ENCODE data around the gene PPP1CB. TPM values are rescaled to one million over a fixed set of nuclear protein-coding genes. Genes with fewer than 3 reads are reported as not detected.

The PPP1CB gene
- polyA plus RNA-seq, 1 donor, result 172 TPM

DNA sequence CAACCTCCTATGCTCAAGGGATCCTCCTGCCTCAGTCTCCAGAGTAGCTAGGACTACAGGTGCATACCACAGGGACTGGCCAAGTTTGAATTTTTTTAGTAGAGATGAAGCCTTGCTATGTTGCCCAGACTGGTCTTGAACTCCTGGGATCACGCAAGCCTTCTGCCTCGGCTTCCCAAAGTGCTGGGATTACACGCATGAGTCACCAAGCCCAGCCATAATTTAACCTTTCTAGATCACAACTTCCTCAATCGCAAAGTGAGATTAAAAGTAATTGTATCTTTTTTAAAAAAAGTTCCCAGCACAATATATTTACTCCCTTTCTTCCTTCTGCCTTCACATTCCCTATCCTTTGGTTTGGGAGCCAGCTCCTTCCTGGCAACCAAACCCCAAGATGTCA lies 5.8 kb upstream of the PPP1CB start:
- no peak for DNase-seq

DNA sequence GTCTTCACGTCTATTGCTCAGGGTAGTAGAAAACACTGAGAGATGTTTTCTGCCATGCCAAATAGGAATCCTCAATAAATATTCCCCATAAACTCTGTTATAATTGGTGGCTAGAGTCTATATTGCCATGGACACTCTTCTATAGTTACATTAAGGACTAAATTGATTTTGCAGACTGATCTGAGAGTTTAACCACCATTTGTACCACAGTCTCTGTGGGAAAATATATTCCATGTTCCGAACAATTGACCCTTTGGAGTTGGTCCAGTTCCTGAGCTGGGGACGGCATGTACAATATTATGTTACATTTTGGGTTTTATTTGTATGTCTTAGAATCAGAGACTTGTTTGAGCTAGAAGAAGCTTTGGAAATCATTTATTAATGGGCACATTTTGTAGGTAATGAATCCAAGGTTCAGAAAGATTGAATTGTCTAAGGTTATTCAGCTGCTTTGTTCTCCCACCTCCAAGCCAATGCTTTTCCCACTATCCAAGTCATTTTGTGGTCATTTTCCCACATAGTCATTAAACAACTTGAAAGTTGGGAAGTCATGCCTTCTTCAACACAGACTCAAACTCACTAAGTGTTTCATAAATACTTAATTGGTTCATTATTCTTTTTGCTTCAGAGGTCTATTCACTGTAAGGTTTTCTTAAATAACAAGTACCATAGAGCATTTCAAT lies 5.1 kb upstream of the PPP1CB start:
- peak; percentile 28 for DNase-seq

DNA sequence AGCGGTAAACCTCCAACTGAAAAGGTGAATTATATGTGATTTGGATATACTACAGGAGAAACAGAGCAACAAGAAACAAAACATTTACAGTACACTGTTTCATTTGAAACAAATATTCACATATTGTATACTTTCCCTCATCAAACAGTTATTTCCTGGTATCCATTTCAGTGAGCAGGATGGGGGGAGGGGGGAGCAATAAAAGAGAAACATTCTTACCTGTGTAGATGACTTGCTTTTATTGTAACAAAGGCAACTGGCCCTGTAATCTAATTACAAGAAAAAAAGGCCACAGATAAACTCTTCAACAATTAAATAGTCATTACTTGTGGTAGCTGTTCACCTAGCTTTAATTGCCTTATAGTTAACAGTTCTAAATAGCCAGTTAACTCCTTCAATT lies 3.9 kb upstream of the PPP1CB start:
- DNase-seq, result no peak

DNA sequence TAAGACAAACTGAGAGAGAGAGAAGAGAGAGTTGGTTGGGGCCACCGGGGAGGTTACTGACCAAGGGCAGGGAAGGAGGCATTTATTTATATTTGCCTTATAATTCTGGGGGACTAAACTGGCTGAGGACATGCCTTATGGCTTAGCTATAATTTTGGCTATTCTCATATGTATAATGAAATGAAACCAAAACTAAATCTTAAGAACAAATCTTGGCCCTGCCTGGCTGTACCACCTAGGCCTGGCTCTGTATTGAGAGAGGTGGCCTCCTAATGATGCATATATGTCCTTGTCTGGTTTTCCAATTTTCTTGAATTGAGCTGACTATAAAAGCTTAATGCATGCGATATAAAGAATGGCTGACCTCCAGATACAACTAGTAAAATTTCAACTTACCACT lies 3.5 kb upstream of the PPP1CB start:
- DNase-seq, result no peak

DNA sequence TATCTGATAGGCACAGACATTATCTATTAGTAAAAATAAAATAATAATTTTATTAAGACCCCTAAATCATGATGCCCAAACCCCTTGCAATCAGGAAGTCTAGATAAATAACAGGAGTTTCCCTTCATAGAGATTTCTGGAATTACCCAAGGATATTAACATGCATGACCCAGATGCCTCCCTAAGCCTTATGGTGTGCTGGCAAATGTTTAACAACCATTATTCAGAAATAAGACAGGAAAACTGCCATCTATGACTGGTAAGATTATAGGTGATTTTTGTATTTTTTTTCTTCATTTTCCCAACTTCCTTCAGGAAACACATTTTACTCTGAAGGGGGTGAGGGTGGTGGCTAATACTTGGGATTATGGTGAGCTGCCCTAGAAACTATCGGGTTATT lies 2.7 kb upstream of the PPP1CB start:
- DNase-seq, result no peak

DNA sequence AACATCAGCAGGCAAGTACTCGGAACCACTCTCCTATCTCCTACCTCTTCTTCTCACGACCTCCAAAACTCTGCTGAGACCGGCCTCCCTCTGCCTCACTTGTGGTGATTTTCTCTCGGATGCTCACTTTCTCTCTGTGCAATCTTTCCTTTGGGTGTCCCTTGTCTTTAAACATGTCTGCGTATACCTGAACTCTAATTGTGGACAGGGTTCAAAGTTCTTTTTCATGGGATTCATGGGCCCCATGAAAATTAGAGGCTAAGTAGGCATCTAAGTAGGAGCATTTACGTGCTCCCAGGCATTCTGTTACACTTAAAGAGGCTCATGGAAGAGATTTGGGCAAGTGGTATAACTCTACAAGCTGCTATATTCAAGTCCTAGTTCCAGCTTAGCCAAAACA lies 2.1 kb upstream of the PPP1CB start:
- no peak for DNase-seq

DNA sequence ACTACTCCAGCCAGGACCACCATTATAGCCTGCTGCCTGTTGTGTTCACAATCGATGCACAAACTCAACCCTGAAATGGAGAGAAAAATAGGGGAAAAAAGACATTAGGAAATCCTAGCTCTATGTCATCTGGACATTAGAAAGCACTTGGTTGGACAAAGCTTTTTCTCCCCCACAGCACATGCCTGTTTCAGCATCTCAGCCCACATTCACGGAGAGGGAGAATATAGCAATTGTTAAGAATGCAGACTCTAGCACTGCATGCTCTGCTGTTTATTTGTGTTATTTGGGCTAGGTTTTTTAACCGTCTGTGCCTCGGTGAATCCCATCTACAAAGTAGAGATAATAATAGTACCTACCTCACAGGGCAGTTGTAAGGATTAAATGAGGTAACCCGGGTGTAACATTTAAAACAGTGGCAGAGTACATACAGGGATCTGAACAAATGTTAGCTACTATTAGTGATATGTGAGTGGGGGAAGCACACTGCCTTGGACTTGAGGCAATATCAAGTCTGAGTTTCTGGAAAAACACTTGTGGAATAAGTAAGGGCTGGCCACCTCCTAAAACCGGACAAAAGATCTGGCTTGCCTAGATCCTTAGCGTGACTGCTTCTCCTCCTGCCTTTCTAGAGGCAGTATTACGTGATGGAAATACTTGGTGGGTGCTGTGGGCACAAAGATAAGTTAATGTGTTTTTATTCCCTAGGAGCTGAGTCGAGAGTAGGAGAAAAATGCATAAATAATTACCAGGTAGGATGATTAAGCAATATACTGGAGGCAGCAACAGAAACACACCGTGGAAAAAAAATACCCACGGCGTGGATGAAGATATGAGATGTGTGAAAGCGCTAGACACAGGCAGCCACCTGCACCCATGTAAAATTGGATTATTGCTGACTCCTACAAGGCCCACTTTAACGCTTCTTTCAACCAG lies 1.0 kb upstream of the PPP1CB start:
- peak; percentile 46 for DNase-seq

DNA sequence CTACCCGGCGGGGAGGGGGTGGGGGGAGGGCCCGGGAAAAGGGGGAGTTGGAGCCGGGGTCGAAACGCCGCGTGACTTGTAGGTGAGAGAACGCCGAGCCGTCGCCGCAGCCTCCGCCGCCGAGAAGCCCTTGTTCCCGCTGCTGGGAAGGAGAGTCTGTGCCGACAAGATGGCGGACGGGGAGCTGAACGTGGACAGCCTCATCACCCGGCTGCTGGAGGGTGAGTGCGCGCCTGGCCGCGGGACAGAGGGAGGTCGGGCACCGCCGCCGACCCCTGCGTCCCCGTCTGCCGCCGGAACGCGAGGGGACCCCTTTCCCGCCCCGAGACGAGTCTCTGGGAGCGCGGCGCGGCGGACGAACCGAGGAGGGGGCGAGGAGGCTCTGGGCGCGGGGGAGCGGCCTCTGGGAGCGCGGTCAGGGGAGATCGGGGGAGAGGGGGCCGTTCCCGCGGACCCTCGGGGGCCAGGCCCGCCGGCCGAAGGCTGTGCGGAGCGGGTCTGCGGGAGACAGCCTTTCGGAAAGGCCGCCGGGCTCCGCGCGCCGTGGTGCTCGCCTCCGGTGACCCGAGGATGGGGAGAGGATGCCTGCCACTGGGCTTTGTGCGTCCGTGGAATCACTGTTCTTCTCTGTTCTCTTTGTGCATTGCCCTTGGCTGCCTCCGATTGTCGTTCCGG lies 463 bp downstream of the PPP1CB start:
- no peak for DNase-seq

DNA sequence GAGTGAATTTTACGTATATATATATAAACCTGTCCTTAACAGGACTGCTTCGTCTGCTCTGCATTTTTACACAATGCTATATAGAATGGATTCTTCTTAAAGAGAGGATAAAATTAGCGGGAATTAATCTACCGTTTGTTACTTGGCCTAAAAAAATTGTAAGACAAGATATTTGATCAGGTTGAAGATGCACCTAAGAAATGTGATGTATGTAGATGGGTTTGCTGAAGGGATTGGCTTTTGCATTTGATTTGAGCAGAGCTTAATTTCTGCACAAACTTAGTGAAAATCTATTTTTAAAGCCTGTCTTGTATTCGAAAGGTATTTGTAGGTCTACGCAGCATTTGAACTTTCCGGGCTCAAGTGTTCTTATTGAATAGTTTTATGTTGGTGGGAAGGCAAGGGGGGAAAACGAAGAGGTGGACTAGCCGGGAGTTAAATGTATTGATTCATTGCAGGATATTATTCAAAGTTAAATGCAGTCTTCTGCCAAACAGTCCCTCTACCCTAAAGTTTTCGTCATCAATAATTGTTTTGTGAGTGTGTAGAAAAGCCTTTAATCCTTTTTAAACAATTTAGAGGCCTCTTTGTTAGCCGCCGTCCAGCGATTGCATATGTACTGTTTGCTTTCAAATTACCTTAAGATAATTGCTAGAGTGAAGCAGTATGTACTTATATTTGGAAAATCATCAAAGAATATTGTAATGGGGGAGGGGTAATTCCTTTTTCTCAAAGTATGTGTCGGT lies 1.2 kb downstream of the PPP1CB start:
- no peak for DNase-seq

DNA sequence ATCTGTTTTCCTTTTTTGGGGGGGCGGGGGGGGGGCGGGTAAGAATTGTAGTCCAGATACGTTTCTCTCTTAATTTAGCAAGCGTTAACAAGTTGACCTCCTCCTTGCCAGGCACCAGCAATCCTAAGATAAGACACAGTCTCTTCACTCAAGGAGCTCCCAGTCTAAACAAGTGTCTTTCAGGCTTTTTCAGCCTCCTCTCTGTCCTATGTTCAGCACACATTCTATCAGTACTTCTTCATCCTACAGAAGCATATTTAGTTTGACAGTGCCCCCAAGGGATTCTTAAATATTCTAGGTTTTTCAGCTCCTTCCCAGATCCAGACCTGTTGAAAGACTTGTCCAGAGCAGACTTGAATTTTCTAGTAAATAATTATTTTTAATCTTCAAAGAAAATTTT lies 2.7 kb downstream of the PPP1CB start:
- no peak for DNase-seq

DNA sequence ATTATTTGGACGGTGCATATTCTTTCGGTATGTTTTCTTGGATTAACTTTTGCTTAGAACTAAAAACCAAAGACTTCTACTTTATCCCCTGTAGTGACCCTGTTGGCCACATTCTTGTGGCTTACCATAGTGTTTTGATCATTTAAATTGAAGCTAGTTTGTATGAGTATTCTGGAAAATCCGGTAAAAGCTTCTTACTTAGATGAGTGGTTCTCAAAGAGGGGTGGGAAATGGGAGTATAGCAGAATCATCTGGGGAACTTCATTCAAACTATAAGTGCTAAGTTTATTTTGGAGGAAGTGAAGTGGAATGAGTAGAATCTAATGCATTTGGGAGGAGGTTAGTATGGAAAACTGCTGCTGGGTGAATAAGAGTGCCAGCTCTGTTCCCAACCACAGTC lies 3.8 kb downstream of the PPP1CB start:
- no peak for DNase-seq

DNA sequence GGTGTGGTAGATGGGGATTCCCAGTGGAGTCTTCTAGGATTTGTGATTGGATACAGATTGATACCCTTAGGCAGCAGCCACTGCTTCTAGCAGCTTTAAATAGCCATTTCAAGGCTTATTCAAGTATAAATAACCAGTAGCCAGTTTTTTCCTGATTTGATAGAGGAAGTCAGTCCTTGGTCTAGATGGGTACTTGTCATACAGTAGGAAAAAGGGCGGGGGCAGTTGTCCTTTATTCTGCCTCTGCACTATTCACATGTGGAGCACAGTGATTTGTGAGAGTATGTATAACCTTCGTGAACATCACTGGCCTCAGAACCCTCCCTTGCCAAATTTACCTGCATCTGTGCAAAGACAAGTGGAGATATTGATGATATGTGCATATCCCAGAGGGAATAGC lies 6.8 kb downstream of the PPP1CB start:
- DNase-seq, result no peak

DNA sequence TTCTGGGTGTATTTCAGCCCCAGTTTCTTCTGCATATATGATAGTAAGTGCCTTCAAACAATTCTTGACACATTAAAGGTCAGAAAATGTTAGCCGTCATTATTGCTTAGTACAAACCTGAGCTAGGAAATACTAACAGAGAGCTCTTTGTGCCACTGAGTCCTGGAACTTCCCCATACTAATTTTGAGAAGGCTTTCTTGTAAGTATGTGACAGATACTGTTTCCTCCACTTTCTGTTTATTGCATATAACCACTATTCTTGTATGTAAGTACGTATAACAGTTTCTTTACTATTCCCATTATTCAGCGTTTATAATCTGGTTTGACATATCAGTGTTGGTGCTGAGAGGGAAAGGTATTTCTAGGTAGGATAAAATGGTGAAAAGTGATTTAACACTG lies 9.8 kb downstream of the PPP1CB start:
- DNase-seq, result no peak

DNA sequence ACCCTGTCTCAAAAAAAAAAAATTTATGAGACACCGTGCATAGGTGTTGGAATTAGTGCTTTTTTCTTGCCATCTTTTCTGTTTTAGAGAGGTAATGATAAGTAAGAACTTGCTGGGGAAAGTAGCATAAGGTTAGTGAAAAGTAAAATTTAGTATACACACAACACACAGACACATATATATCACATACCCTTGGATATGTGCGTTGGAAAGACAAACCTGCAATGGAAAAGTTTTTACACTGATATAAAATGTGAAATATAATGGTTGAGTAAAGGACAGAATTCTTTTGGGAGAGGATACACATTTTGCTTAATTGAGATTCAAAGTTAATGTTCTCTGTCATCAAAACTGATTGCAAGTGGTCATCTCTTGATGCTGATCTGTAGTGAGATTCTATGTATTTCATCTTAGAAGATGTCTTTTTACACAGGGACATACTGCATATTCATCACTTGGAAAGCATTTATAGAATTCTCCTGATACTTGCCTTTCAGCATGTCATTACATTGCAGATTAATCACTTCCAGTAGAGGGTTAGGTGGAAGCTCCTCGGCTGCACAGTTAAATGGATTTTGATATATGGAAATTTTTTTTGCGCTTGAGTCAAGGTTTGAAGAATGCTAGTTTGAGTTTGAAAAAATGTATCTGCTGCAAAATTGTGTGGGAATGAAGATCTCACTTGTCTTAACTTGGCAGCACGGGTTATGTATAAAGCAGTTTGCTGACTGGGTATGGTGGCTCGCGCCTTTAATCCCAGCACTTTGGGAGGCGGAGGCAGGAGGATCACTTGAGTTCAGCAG lies 13.5 kb downstream of the PPP1CB start:
- no peak for DNase-seq

DNA sequence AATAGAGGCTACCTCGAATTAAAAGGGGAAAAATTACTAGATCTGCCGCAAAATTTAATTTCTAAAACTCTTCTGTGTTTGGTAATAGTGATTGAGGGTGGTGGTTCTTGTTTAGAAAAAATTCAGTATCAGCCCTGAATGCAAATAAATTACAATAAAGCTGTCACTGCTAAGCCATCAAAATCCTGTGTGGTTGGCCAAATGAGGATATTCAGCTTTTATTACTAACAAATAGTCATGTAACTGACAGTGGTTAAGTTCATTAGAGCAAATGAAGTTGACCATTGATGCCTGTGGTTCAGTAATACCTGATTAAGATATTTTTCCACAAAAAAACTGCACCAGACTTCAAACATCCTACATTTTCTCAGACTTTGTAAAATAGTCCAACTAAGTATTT lies 14.4 kb downstream of the PPP1CB start:
- DNase-seq, result no peak

DNA sequence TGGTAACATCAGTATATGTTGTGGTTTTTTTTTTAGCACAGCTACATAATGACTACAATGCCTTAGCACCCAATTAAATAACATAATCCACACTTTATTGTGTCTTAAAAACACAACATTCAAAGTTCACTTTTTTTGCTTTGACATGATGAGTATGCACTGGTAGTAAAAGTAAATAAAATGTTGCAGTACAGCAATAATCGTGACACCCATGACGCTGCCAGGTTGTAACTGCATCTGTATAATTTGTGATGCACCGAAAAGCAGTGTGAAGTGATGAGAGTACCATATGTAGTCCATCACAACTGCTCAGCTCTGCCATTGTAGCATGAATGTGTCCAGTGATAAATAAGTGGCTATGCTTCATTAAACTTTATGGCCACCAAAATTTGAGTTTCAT lies 15.7 kb downstream of the PPP1CB start:
- DNase-seq, result no peak

DNA sequence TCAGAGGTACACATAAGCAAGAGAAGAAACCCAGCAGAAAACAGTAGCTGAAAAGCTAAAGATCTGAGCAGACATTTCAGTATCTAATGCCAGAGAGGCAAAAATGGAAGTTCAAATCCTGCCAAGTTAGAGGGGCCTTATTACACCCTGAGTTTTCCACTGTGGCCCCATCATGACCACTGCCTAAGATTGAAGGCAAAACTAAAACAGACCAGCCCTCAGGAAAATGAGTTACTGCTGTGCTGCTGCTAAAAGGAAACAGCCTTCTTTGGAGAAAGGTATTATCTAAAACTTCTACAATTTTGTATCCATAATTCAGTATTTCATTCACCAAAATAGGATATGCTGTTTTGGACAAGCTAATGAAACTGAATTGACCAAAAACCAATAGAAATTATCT lies 16.8 kb downstream of the PPP1CB start:
- DNase-seq, result no peak

DNA sequence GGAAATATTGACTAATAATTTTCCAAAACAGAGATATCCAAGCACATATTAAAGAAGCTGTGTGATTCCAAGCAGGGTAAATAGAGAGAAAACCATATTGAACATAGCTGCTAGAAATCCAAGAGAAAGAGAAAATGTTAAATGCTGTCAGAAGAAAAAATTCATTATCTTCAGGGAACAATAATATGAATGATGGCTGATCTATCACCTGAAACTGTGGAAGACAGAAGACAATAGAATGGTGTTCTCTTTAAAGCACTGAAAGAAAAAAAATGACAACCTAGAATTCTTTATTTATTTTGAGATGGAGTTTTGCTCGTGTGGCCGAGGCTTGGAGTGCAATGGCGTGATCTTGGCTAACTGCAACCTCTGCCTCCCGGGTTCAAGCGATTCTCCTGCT lies 17.3 kb downstream of the PPP1CB start:
- no peak for DNase-seq

DNA sequence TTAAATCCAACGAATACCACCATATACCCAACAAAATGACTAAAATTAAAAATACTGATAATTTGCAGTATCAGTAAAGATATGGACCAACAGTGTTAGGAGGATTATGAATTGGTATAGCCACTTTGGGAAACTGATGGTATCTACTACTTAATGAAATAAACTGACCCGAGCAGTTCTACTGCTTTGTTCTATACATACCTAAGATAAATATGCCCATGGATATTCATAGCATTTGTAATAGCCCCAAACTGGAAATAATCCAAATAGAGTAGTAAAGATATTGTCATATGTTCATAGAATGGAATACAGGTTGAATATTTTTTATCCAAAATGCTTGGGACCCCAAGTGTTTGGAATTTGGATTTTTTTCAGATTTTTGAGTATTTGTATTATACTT lies 20.7 kb downstream of the PPP1CB start:
- DNase-seq, result no peak

DNA sequence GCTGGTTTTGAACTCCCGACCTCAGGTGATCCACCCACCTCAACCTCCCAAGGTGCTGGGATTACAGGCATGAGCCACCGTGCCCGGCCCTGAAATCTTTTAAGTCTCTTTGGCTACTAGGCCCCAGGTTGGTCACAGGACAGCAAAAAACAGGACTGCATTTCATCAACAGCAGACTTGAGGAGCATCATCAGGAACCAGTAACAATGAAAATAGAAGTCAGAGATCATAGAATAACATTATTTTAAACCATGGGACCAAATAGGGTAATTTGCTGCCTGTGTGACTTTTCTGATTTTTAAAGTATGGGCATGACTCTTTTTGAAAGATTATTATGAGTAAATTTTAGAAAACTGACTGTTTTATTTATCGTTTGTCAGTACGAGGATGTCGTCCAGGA lies 24.8 kb downstream of the PPP1CB start:
- no peak for DNase-seq

DNA sequence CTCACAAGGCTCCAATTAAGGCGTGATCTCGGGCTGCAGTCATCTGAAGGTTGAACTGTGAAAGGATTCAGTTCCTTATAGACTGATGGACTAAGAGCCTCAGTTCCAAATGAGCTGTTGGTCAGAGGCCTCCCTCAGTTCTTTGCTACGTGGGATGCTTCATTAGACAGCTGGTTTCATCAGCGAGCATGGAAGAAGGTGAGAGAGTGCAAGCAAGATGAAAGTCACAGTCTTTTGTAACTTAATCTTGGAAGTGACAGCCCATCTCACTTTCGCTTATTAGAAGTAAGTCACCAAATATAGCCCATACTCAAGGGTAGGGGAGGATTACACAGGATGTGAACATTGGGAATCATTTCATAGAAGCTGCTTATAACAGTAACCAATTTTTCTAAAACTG lies 26.8 kb downstream of the PPP1CB start:
- DNase-seq, result no peak

DNA sequence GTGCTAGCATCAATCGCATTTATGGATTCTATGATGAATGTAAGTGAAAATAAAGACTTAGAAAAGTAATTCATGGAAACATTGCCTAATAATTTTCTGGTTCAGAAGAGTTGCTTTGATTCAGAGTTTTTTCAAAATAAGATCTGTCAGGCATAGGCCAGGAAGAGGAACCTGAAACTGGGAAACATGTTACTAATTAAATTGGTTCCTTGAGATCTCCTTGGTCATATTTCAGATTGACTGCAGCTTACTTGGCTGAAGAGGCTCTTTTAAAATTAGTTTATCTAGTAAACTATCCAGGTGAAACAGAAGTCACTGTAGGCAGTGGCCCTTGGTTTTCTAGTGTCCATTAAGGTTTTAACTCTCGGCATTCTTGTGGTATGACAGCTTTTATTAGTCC lies 27.4 kb downstream of the PPP1CB start:
- DNase-seq, result no peak

All from hindlimb muscle (tissue), 1 donor.